Right lobe of liver (tissue), 4 donors: ENCODE measurements around the gene OTOGL.

ENCODE experiments used
- CTCF ChIP-seq, 4 donors: fragments of 200-600 bp in 3 of 4; fragments of 450-650 bp in 1 of 4; IDR thresholded peaks; one replicate each; pipeline versions ENCODE4 v1.5.1 to v1.8.0; 2016 to 2022; ENCODE audit warnings: antibody characterized with exemption in 4 of 4, mild to moderate bottlenecking in 2 of 4
- POLR2A ChIP-seq: fragments of 450-650 bp; IDR thresholded peaks from one replicate; pipeline ENCODE4 v1.6.1; 2017; ENCODE audit warnings: antibody characterized with exemption, mild to moderate bottlenecking
- donor health status: DM: no; HTN: no; CAD: no.
- donor health status: DM: no; HTN: no; CAD: no.
- donor health status: DM: no; HTN: yes; CAD: no.

- TF ChIP-seq CTCF (IDR thresholded peaks at IDR 0.05) (no peak), POLR2A (no peak)
These were observed 51.8 kb downstream of the OTOGL start for GRCh38 chr12:80151131-80151530.
